Measurements from ENCODE around the gene GPC6. TPM values are rescaled to one million over a fixed set of nuclear protein-coding genes. Genes with fewer than 3 reads are reported as not detected.

The GPC6 gene
- total RNA-seq, 1 experiment from 2014 or later, result 0.22 TPM

DNA sequence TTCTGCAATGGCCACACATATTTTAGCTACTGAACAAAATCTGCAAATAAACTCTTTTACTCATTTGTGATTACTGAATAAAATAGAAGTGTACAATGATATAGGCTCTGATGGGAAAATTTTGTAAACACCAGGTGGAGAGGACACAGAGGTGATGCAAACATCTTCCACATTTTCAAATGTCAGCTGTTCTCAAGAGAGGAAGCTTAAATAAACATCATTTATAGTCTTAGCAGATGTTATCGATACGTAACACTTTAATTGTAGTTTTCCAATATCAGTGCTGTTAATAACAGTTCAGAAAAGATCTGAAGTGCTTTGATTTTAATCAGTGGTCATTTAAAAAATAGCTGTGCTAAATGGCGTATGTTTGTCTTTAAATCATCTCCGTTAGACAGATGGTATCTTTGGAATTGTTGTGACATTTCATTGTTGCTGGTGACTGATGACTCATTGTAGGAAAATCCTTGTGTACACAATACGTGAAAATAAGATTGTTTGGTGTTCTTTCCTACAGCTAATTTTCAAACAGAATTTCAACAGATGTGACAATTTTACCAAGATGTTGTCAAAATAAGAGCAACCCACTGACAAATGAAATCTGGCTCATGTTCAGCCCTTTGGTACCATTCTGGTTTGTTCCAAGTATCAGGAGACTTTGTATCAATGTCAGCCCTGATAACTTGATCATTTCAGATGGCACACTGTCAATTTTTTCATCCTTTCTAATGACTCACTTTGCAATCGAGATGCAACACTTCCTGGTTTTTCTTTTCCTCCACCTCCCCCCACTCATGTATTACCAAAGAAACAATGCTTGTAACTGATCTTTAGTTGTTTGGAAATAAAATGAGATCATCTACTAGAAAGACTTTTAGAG lies 736.9 kb downstream of the GPC6 start:
- Histone ChIP-seq H2AFZ (ENCODE audit: low read depth, low read length, poor library complexity, severe bottlenecking) (no peak overlapping the region), H3K79me2 (ENCODE audit: insufficient read depth, low read length) (no peaks in the 10 kb centered on the region), H3K4me3 (replicated peaks in 1 of 2; ENCODE audit: low read depth in 1 of 2, low read length in 2 of 2) (no peak overlapping the region), H3K36me3 (ENCODE audit: control insufficient read depth in 1 of 2, insufficient read depth in 2 of 2, low read length in 2 of 2) (no peaks in the 10 kb centered on the region), H3K4me2 (ENCODE audit: low read length) (no peak overlapping the region), H3K9me3 (ENCODE audit: control insufficient read depth in 1 of 2, insufficient read depth in 1 of 2, low read depth in 1 of 2, low read length in 2 of 2) (peaks cover 8 to 18% of the 10 kb centered on the region in 2 experiments; a peak in 2 of 4 replicates), H3K27me3 (ENCODE audit: insufficient read depth, low read length) (no peaks in the 10 kb centered on the region), H3K9ac (ENCODE audit: low read length) (no peak overlapping the region), H3K27ac (ENCODE audit: low read depth, low read length) (no peak overlapping the region), H3K4me1 (ENCODE audit: control insufficient read depth in 1 of 2, insufficient read depth in 2 of 2, low read length in 2 of 2) (no peaks in the 10 kb centered on the region), H4K20me1 (ENCODE audit: insufficient read depth) (no peaks in the 10 kb centered on the region), H3K9me2 (ENCODE audit: insufficient read depth) (no peaks in the 10 kb centered on the region)
- RAD21 ChIA-PET (ENCODE audit: low non-redundant PET in 1 of 2, low total read pairs in 2 of 2, uncharacterized antibody in 2 of 2, unreplicated experiment in 2 of 2), result no interaction called here
- CTCF ChIA-PET, result no interaction called here
- ATAC-seq (no peak), DNase-seq (ENCODE audit: low read depth, low spot score) (no peak)
- BruUV-seq (replicated peaks), result no TSS peak
- POLR2A ChIA-PET, result no interaction called here
- intact Hi-C loops (cut with micrococcal nuclease), result no loop called here
- TF ChIP-seq POLR2A (IDR thresholded peaks at IDR 0.05; ENCODE audit: borderline replicate concordance, extremely low read depth, insufficient read depth, insufficient read length) (no peak), JUND (IDR thresholded peaks at IDR 0.05) (no peak), SIN3A (IDR thresholded peaks at IDR 0.05; ENCODE audit: low read depth) (no peak), CEBPB (IDR thresholded peaks at IDR 0.05; ENCODE audit: low read depth) (no peak), ZFX (IDR thresholded peaks at IDR 0.05) (no peak), FOSL1 (IDR thresholded peaks at IDR 0.05; ENCODE audit: low read depth) (no peak), SRF (IDR thresholded peaks at IDR 0.05; ENCODE audit: low read depth) (no peak)
- TF ChIP-seq, protein P1, sequence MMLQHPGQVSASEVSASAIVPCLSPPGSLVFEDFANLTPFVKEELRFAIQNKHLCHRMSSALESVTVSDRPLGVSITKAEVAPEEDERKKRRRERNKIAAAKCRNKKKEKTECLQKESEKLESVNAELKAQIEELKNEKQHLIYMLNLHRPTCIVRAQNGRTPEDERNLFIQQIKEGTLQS (IDR thresholded peaks at IDR 0.05), result no peak
- TF ChIP-seq, protein P2, sequence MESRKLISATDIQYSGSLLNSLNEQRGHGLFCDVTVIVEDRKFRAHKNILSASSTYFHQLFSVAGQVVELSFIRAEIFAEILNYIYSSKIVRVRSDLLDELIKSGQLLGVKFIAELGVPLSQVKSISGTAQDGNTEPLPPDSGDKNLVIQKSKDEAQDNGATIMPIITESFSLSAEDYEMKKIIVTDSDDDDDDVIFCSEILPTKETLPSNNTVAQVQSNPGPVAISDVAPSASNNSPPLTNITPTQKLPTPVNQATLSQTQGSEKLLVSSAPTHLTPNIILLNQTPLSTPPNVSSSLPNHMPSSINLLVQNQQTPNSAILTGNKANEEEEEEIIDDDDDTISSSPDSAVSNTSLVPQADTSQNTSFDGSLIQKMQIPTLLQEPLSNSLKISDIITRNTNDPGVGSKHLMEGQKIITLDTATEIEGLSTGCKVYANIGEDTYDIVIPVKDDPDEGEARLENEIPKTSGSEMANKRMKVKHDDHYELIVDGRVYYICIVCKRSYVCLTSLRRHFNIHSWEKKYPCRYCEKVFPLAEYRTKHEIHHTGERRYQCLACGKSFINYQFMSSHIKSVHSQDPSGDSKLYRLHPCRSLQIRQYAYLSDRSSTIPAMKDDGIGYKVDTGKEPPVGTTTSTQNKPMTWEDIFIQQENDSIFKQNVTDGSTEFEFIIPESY (IDR thresholded peaks at IDR 0.05; ENCODE audit: extremely low read depth, insufficient replicate concordance, low read length), result no peak
